Skeletal muscle tissue (tissue), 4 donors: ENCODE data around the gene RMND1. TPM values are rescaled to one million over a fixed set of nuclear protein-coding genes. Genes with fewer than 3 reads are reported as not detected.

Source experiments
- H3K27ac ChIP-seq: one replicate; pipeline ENCODE4 v1.7.0; 2013; ENCODE audit warnings: mild to moderate bottlenecking, low read depth, low read length, inconsistent platforms
- H3K27me3 ChIP-seq, 3 donors: one replicate each; pipeline ENCODE4 v1.7.0; 2013; ENCODE audit warnings: low read length in 3 of 3; ENCODE audit not compliant: control insufficient read depth in 3 of 3, insufficient read depth in 3 of 3
- H3K36me3 ChIP-seq, 3 donors: one replicate each; pipeline ENCODE4 v1.7.0; 2013; ENCODE audit warnings: low read length in 3 of 3; ENCODE audit not compliant: control insufficient read depth in 3 of 3, insufficient read depth in 3 of 3
- H3K4me1 ChIP-seq, 3 donors: one replicate each; pipeline ENCODE4 v1.7.0; 2013; ENCODE audit warnings: low read length in 3 of 3, mild to moderate bottlenecking in 3 of 3; ENCODE audit not compliant: control insufficient read depth in 3 of 3, insufficient read depth in 3 of 3
- H3K4me3 ChIP-seq, 3 donors: one replicate each; pipeline ENCODE4 v1.7.0; 2013; ENCODE audit warnings: low read length in 3 of 3
- H3K9ac ChIP-seq, 3 donors: one replicate each; pipeline ENCODE4 v1.7.0; 2013; ENCODE audit warnings: low read length in 3 of 3, mild to moderate bottlenecking in 3 of 3, moderate library complexity in 2 of 3, low read depth in 1 of 3
- H3K9me3 ChIP-seq, 3 donors: one replicate each; pipeline ENCODE4 v1.7.0; 2013; ENCODE audit warnings: low read length in 3 of 3; ENCODE audit not compliant: control insufficient read depth in 3 of 3
- total RNA-seq: library from RNA; depleted of rRNA; stranded (reverse); fragments of >200 nt; gene quantifications from one replicate; pipeline ENCODE4 v1.2.3, GENCODE V29; 2014
- donor health status: Osteomylitis.

The RMND1 gene
- total RNA-seq, 1 donor from 2014 or later: 30.8 TPM

DNA sequence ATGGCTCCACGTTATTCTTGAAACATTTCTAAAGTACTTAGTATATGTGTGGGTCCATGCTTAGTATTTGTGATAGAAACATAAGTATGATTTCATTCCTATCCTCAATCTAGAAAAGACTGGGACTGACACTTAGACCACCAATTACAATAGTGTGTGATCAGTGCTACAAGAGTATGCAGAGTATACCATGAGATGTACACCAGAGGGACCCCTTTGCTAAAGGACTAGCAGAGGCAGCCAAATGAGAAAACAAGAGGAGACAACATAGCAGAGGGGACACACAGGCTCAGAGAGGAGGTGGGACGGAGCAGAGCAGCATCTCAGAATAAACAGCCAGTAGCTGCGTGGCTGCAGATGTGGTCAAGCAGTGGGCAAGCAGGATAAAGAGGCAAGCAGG lies 21.0 kb downstream of the RMND1 start:
- Histone ChIP-seq H3K4me1 (no peaks in the 10 kb centered on the region), H3K9me3 (no peaks in the 10 kb centered on the region), H3K4me3 (no peak overlapping the region), H3K36me3 (peaks cover 7 to 34% (median 21%) of the 10 kb centered on the region in 3 donors), H3K27ac (no peak overlapping the region), H3K27me3 (no peaks in the 10 kb centered on the region), H3K9ac (no peak overlapping the region)

DNA sequence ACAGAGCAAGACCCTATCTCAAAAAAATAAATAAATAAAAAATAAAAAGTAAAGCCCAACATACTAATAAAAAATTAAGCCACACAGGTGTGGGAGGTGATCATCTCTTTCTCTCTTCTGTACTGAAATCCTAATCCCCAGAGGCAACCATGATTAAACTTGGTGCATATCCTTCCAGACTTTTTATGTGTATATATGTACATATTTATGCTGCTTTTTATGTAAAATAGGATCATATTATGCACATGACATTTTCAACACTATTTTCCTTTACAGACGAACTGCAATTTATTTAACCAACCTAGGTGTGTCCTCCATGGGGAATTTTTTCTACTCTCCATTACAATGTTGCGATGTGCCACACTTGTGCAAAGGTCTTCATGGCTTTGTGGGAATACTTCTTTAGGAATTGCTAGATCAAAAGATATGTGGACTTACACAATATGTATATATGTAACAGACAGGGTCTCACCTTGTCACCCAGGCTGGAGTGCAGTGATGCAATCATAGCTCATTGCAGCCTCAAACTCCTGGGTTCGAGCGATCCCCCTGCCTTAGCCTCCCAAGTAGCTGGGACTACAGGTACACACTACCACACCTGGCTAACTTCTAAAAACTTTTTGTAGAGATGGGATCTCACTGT lies 23.7 kb downstream of the RMND1 start:
- Histone ChIP-seq H3K36me3 (peaks cover 10 to 42% (median 23%) of the 10 kb centered on the region in 3 donors), H3K4me1 (no peaks in the 10 kb centered on the region), H3K4me3 (no peak overlapping the region), H3K9ac (no peak overlapping the region), H3K27me3 (no peaks in the 10 kb centered on the region), H3K27ac (no peak overlapping the region), H3K9me3 (no peaks in the 10 kb centered on the region)

DNA sequence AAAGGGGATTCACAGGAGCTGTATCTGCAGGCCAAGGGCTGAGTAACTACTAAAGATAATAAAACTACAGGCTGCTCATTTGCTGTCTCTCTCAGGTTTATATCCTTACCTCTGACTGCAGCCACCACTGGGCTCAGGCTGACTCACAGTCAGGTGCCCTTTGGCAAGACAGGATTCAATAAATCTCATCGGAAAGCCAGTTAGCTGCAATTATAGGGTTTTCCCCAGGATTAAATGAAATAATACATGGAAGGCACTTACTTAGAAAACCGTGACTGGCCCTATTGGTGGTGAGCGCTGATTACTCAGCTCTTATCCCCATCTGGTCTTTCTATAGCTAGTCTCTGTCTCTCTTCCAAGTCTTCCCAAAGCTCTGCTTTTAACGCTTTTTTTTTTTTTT lies 26.4 kb downstream of the RMND1 start:
- H3K27me3 ChIP-seq: no peaks in the 10 kb centered on the region
- peaks cover 5 to 32% (median 24%) of the 10 kb centered on the region in 3 donors for H3K36me3 ChIP-seq

DNA sequence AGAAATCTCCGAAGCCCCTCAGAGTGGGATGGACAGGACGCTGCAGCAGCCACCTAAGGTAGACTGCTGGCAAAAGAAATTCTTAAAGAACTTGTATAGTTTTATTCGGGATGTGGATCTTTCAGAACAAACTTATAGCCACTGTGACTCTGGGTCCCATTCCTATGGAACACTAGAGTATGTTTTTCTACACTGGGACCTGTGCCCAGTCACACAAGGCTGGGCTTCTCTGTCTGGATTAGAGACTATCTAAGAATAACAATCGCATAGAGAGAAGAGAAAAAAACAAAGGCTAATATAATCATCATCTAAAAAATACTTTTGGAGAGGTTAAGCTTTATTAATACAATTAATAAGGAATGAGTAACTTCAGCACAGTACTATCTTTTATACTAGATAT lies 28.9 kb downstream of the RMND1 start:
- H3K36me3 ChIP-seq: peaks cover 7 to 24% (median 13%) of the 10 kb centered on the region in 3 donors

More for the DNA sequence above, 26.4 kb downstream of the RMND1 start:
- no peaks in the 10 kb centered on the region for H3K9me3 ChIP-seq
- no peak overlapping the region for H3K27ac ChIP-seq
- no peaks in the 10 kb centered on the region for H3K4me1 ChIP-seq
- H3K4me3 ChIP-seq: no peak overlapping the region
- no peak overlapping the region for H3K9ac ChIP-seq

DNA sequence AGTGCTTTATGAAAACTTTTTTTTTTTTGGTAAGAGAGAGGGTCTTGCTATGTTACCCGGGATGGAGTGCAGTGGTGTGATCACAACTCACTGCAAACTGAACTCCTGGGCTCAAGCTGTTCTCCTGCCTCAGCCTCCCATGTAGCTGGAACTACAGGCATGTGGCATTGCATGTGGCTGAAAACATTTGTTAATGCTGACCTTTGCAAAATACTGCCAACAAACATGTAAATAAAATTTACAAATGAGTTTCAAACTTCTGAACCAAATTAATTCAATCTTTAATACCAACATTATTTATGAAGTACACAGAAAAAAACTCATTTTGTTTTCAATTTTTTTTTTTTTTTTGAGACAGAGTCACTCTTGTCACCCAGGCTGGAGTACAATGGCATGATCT lies 34.4 kb downstream of the RMND1 start:
- H3K36me3 ChIP-seq: peaks cover 7 to 32% (median 31%) of the 10 kb centered on the region in 3 donors

More for the DNA sequence above, 28.9 kb downstream of the RMND1 start:
- Histone ChIP-seq H3K4me3 (no peak overlapping the region), H3K9ac (no peak overlapping the region), H3K9me3 (no peaks in the 10 kb centered on the region), H3K27ac (no peak overlapping the region), H3K27me3 (no peaks in the 10 kb centered on the region), H3K4me1 (no peaks in the 10 kb centered on the region)

DNA sequence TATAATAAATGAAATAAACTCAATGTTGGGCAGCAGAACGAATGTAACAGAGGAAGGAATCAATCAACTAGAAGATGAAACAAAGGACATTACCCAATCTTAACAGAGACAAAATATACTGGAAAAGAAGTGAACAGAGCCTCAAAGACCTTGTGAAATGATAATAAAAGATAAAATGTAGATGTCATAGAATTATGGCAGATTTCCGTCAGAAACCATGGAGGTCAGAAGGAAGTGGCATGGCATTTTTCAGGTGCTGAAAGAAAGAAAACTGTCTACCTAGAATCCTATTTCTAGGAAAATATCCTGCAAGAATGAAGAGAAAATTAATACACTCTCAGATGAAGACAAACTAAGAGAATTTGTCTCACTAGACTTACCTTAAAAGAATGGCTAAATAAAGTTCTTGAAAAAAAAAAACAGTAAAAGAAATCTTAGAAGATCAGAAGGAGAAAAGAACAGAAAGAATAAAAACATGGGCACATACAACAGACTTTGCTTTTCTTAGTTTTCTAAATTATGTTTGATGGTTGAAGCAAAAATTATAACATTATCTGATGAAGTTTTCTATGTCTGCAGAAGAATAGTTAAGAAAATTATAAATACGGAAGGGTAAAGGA lies 37.2 kb downstream of the RMND1 start:
- H3K36me3 ChIP-seq: peaks cover 9 to 36% (median 34%) of the 10 kb centered on the region in 3 donors

More for the DNA sequence above, 34.4 kb downstream of the RMND1 start:
- Histone ChIP-seq H3K27me3 (no peaks in the 10 kb centered on the region), H3K4me3 (no peak overlapping the region), H3K9me3 (no peaks in the 10 kb centered on the region), H3K9ac (no peak overlapping the region), H3K4me1 (no peaks in the 10 kb centered on the region), H3K27ac (no peak overlapping the region)

DNA sequence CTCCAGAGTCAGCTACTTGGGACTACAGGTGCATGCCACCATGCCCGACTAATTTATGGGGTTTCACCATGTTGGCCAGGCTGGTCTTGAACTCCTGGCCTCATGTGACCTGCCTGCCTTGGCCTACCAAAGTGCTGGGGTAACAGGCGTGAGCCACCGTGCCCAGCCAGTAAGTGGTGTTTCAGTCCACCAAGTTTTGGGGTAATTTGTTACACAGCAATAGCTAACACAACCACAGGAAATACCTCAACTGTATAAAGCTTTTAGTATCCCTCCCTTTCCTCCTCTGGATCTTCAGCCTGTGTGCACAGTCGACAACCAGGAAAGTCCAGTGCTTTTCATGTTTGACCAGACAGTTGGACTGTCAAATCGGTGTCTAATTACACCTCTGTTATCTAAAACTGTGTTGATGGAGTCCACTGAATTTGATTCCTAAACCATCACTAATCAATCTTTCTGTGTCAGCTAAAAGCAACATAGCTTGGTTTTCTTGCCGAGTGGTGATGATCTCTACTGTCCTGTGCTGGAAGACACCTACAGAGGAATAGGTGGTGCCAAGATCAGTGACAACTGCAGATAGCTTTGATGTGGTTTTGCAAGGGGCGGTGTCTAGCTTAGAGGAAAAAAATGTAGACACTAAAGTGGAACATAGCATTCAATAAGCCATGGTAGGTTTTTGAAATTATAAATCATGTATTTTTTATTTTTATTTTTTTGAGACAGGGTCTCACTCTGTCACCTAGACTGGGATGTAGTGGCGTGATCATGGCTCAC lies 38.4 kb downstream of the RMND1 start:
- Histone ChIP-seq H3K27ac (no peak overlapping the region), H3K27me3 (no peaks in the 10 kb centered on the region), H3K36me3 (peaks cover 7 to 34% (median 32%) of the 10 kb centered on the region in 3 donors)

More for the DNA sequence above, 37.2 kb downstream of the RMND1 start:
- H3K27me3 ChIP-seq: no peaks in the 10 kb centered on the region
- H3K9ac ChIP-seq: no peak overlapping the region
- no peaks in the 10 kb centered on the region for H3K4me1 ChIP-seq
- no peak overlapping the region for H3K27ac ChIP-seq
- H3K4me3 ChIP-seq: no peak overlapping the region
- H3K9me3 ChIP-seq: no peaks in the 10 kb centered on the region

DNA sequence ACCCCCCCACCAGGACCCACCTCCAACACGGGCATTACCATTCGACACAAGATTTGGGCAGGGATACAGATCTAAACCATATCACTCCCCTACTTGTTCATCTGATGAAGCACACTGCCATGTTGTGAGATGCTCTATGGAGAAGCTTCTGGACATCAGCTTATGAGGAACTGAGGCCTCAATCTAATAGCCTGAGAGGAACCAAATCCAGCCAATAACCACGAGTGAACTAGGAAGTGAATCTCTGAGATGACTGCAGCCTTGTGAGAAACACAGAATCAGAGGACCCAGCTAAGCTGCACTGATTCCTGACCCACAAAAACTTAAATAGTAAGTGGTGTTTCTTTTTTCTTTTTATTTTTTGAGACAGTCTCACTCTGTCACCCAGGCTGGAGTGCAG lies 39.0 kb downstream of the RMND1 start:
- Histone ChIP-seq H3K27me3 (no peaks in the 10 kb centered on the region), H3K9me3 (no peaks in the 10 kb centered on the region), H3K36me3 (peaks cover 7 to 34% (median 32%) of the 10 kb centered on the region in 3 donors), H3K9ac (no peak overlapping the region), H3K4me3 (no peak overlapping the region), H3K4me1 (no peaks in the 10 kb centered on the region), H3K27ac (no peak overlapping the region)

More for the DNA sequence above, 38.4 kb downstream of the RMND1 start:
- Histone ChIP-seq H3K4me3 (no peak overlapping the region), H3K9ac (no peak overlapping the region), H3K9me3 (no peaks in the 10 kb centered on the region), H3K4me1 (no peaks in the 10 kb centered on the region)

DNA sequence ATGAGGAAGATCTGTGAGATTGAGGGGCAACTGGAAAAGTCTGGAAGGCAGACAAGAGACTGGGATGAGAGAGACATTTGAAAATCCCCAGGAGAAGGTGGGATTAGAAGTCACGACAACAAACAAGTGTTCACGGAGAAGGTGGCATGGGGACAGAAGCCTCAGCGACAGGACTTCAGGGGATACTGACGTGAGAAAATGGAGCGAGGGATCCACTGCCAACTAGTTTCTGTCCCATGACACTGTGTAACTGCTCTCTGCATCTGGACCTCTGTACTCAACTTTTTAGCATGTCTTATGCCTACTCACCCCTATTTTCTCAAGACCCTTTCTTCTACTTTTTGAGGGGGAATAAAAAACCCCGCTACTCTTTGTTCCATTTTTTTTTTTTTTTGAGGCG lies 42.2 kb downstream of the RMND1 start:
- H3K9ac ChIP-seq: no peak overlapping the region
- no peak overlapping the region for H3K27ac ChIP-seq
- H3K4me3 ChIP-seq: no peak overlapping the region
- H3K27me3 ChIP-seq: no peaks in the 10 kb centered on the region
- no peaks in the 10 kb centered on the region for H3K9me3 ChIP-seq
- peaks cover 0 to 6% (median 2%) of the 10 kb centered on the region in 3 donors for H3K4me1 ChIP-seq
- H3K36me3 ChIP-seq: peaks cover 2 to 23% (median 20%) of the 10 kb centered on the region in 3 donors

DNA sequence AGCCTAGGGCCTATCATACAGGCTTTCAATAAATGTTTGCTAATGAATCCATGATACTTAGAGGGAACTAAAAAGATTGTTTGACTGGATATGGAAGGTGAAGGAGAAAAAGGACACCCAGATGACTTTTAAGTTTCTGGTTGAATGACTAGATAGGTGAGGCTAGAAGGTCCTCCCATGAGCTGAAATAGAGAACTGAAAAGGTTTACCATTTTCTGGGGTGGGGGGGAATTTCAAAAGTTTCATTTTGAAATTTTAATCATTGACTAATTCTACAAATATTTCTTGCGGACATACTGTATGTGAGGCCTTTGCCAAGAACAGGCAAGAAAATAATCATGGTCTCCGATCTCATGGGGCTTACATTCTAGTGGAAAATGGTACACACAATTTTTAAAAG lies 42.7 kb downstream of the RMND1 start:
- Histone ChIP-seq H3K4me3 (no peak overlapping the region), H3K36me3 (peaks cover 2 to 23% (median 20%) of the 10 kb centered on the region in 3 donors), H3K27me3 (no peaks in the 10 kb centered on the region), H3K9ac (no peak overlapping the region), H3K27ac (no peak overlapping the region), H3K4me1 (peaks cover 0 to 6% (median 2%) of the 10 kb centered on the region in 3 donors), H3K9me3 (no peaks in the 10 kb centered on the region)
